ENCODE results near the gene NAA38.

Gene NAA38

DNA sequence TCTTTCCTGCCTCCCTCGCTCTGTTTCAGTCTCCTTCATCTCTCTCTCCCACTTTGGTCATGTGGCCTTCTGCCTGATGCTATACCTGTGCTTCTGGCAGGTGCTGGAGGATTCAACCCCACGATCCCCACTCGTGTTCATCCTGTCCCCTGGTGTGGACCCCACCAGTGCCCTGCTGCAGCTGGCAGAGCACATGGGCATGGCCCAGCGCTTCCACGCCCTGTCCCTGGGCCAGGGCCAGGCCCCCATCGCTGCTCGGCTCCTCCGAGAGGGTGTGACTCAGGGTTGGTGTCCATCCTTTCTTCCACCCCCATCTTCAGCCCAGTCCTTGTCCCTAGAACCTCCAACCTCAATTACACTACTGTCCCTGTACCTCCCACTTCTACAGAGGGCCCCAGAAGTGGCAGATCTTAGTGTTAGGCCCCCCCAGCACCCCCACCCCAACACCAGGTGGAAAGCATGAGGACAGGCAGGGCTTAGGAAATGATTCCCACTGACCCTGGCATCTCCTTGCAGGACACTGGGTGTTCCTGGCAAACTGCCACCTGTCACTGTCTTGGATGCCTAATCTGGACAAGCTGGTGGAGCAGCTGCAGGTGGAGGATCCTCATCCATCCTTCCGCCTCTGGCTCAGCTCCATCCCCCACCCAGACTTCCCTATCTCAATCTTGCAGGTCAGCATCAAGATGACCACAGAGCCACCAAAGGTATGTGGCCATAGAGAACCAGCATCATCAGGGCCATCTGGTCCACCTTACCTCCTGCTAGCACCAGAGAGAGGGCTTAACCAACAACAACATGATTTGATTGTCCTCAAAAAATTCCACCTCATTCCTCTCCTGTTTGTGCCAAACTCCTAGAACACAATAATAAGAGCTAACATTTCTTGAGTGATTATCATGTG is 33.1 kb downstream of the NAA38 start:
- no peak for TF ChIP-seq EZH2 (IDR thresholded peaks at IDR 0.05; ENCODE audit: borderline replicate concordance, low read depth, low read length, severe bottlenecking)
- TF ChIP-seq, protein P1, sequence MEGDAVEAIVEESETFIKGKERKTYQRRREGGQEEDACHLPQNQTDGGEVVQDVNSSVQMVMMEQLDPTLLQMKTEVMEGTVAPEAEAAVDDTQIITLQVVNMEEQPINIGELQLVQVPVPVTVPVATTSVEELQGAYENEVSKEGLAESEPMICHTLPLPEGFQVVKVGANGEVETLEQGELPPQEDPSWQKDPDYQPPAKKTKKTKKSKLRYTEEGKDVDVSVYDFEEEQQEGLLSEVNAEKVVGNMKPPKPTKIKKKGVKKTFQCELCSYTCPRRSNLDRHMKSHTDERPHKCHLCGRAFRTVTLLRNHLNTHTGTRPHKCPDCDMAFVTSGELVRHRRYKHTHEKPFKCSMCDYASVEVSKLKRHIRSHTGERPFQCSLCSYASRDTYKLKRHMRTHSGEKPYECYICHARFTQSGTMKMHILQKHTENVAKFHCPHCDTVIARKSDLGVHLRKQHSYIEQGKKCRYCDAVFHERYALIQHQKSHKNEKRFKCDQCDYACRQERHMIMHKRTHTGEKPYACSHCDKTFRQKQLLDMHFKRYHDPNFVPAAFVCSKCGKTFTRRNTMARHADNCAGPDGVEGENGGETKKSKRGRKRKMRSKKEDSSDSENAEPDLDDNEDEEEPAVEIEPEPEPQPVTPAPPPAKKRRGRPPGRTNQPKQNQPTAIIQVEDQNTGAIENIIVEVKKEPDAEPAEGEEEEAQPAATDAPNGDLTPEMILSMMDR (IDR thresholded peaks at IDR 0.05; ENCODE audit: borderline replicate concordance, extremely low read depth, low read length, poor library complexity, severe bottlenecking): no peak
- H4K20me1 ChIP-seq (ENCODE audit: insufficient read depth, low read length): no peaks in the 10 kb centered on the region
- no peak overlapping the region for H3K27ac ChIP-seq (ENCODE audit: low read length)
- no peaks in the 10 kb centered on the region for H3K36me3 ChIP-seq (ENCODE audit: insufficient read depth, low read length)
- peaks cover 4% of the 10 kb centered on the region for H3K27me3 ChIP-seq (ENCODE audit: insufficient read depth, low read length, poor library complexity)
- H3K4me3 ChIP-seq (ENCODE audit: low read depth in 1 of 2, low read length in 2 of 2): no peak overlapping the region
- H3K4me2 ChIP-seq (ENCODE audit: insufficient read depth, low read length): no peak overlapping the region
- H3K9ac ChIP-seq (ENCODE audit: low read depth, low read length): no peak overlapping the region
- H3K79me2 ChIP-seq (ENCODE audit: insufficient read depth, low read length): no peaks in the 10 kb centered on the region
- H3K9me3 ChIP-seq (ENCODE audit: insufficient read depth, low read length, severe bottlenecking): no peaks in the 10 kb centered on the region
- no peak overlapping the region for H2AFZ ChIP-seq (ENCODE audit: low read depth, low read length)
- H3K4me1 ChIP-seq (ENCODE audit: insufficient read depth, low read length): no peaks in the 10 kb centered on the region
- ATAC-seq (ENCODE audit: insufficient read depth, low read depth) (no peak), DNase-seq (no peak)

DNA sequence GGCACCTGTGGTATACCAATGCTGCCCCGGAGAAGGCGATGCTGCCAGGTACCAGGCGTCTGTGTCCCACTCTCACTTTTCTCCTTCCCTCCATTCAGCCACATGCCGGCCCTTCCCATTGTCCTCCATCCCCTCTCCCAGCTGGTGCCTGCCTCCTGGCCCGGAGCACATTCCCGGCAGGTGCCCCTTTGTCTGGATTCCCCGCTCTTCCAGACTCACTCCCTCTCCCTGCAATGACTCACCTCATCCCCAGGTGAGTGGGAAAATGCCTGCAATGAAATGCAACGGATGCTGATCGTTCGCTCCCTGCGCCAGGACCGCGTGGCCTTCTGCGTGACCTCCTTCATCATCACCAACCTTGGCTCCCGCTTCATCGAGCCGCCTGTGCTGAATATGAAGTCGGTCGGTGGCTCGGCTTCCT is 33.8 kb downstream of the NAA38 start:
- H3K4me3 ChIP-seq (ENCODE audit: low read depth in 1 of 2, low read length in 2 of 2): no peak overlapping the region
- no peak overlapping the region for H3K9ac ChIP-seq (ENCODE audit: low read depth, low read length)
- H3K9me3 ChIP-seq (ENCODE audit: insufficient read depth, low read length, severe bottlenecking): no peaks in the 10 kb centered on the region
- H4K20me1 ChIP-seq (ENCODE audit: insufficient read depth, low read length): no peaks in the 10 kb centered on the region
- H3K36me3 ChIP-seq (ENCODE audit: insufficient read depth, low read length): no peaks in the 10 kb centered on the region
- H3K79me2 ChIP-seq (ENCODE audit: insufficient read depth, low read length): no peaks in the 10 kb centered on the region
- H3K27me3 ChIP-seq (ENCODE audit: insufficient read depth, low read length, poor library complexity): peaks cover 10% of the 10 kb centered on the region
- no peak overlapping the region for H2AFZ ChIP-seq (ENCODE audit: low read depth, low read length)
- TF ChIP-seq, protein P1 (IDR thresholded peaks at IDR 0.05; ENCODE audit: borderline replicate concordance, extremely low read depth, low read length, poor library complexity, severe bottlenecking): no peak
- TF ChIP-seq EZH2 (IDR thresholded peaks at IDR 0.05; ENCODE audit: borderline replicate concordance, low read depth, low read length, severe bottlenecking): no peak
- no peak overlapping the region for H3K4me2 ChIP-seq (ENCODE audit: insufficient read depth, low read length)
- H3K4me1 ChIP-seq (ENCODE audit: insufficient read depth, low read length): no peaks in the 10 kb centered on the region
- no peak overlapping the region for H3K27ac ChIP-seq (ENCODE audit: low read length)
- DNase-seq (no peak), ATAC-seq (ENCODE audit: insufficient read depth, low read depth) (no peak)

DNA sequence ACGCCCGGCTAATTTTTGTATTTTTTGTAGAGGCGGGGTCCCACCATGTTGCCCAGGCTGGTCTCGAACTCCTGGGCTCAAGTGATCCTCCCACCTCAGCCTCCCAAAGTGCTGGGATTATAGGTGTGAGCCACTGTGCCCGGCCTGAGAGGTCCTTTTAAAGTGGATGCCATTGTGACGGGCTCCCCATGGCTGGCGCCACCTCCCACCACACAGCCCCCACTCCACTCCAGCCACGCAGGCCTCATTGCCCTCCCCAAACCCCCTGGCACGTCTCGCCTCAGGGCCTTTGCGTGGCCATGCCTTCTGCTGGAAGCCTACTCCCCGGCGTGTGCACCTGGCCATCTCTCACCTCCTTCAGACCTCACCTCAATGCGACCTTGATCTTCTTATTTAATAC is 35.2 kb downstream of the NAA38 start:
- DNase-seq (no peak), ATAC-seq (ENCODE audit: insufficient read depth, low read depth) (no peak)
- Histone ChIP-seq H3K9me3 (ENCODE audit: insufficient read depth, low read length, severe bottlenecking) (no peaks in the 10 kb centered on the region), H3K4me3 (ENCODE audit: low read depth in 1 of 2, low read length in 2 of 2) (no peak overlapping the region), H2AFZ (ENCODE audit: low read depth, low read length) (no peak overlapping the region), H3K27ac (ENCODE audit: low read length) (no peak overlapping the region), H3K4me1 (ENCODE audit: insufficient read depth, low read length) (no peaks in the 10 kb centered on the region), H4K20me1 (ENCODE audit: insufficient read depth, low read length) (no peaks in the 10 kb centered on the region), H3K36me3 (ENCODE audit: insufficient read depth, low read length) (no peaks in the 10 kb centered on the region), H3K79me2 (ENCODE audit: insufficient read depth, low read length) (no peaks in the 10 kb centered on the region), H3K4me2 (ENCODE audit: insufficient read depth, low read length) (no peak overlapping the region), H3K9ac (ENCODE audit: low read depth, low read length) (no peak overlapping the region), H3K27me3 (ENCODE audit: insufficient read depth, low read length, poor library complexity) (peaks cover 16% of the 10 kb centered on the region)
- TF ChIP-seq EZH2 (IDR thresholded peaks at IDR 0.05; ENCODE audit: borderline replicate concordance, low read depth, low read length, severe bottlenecking): no peak
- TF ChIP-seq, protein P1 (IDR thresholded peaks at IDR 0.05; ENCODE audit: borderline replicate concordance, extremely low read depth, low read length, poor library complexity, severe bottlenecking): no peak
